Endothelial cell of umbilical vein (primary cell): ENCODE measurements around the gene PSD4. TPM values are rescaled to one million over a fixed set of nuclear protein-coding genes. Genes with fewer than 3 reads are reported as not detected.

Experiments used
- BruUV-seq: library from RNA; stranded (reverse); fragments of 400-500 nt; replicated peaks from 2 replicates; lab custom pipeline; 2021; lab: Mats Ljungman, UMichigan
- CTCF ChIA-PET: fragments of 300-600, 350-600 bp; sonication (Branson Sonifier 250); formaldehyde crosslinking; loops from one replicate; lab custom pipeline; 2021; ENCODE audit warnings: antibody characterized with exemption, inconsistent platforms; lab: Charles Lee
- POLR2A ChIA-PET: fragments of 300-600, 350-600 bp; sonication (Branson Sonifier 250); formaldehyde crosslinking; loops from one replicate; lab custom pipeline; 2021; ENCODE audit warnings: antibody characterized with exemption, inconsistent platforms; lab: Charles Lee
- DNase-seq: peaks from one replicate; pipeline ENCODE4 v3.0.0-alpha.2; 2011; ENCODE audit warnings: low read depth, low spot score
- FAIRE-seq: peaks from 2 replicates; lab custom pipeline; 2011; peaks lifted over from hg19 to GRCh38; lab: Jason Lieb, UNC
- H2AFZ ChIP-seq: 2 replicates; pipeline ENCODE4 v1.6.0; 2012; ENCODE audit warnings: low read depth, low read length, control low read depth, inconsistent platforms
- H3K27ac ChIP-seq: 2 replicates; pipeline ENCODE4 v1.5.1; 2011; ENCODE audit warnings: low read depth, mild to moderate bottlenecking, control low read depth, low read length, moderate library complexity; ENCODE audit not compliant: insufficient read depth
- H3K27me3 ChIP-seq, 2 experiments: 2 replicates each; pipeline versions ENCODE4 v1.6.0 to v1.6.1; 2011; ENCODE audit warnings: low read length in 2 of 2, mixed read lengths in 1 of 2; ENCODE audit not compliant: control insufficient read depth in 2 of 2, insufficient read depth in 2 of 2
- H3K36me3 ChIP-seq, 2 experiments: 2 replicates in 1 of 2; 3 replicates in 1 of 2; pipeline ENCODE4 v1.5.1; 2011; ENCODE audit warnings: low read length in 2 of 2, mild to moderate bottlenecking in 1 of 2, moderate library complexity in 1 of 2; ENCODE audit not compliant: control insufficient read depth in 2 of 2, insufficient read depth in 2 of 2; ENCODE audit errors: extremely low read depth in 1 of 2
- H3K4me1 ChIP-seq: 3 replicates; pipeline ENCODE4 v1.5.1; 2011; ENCODE audit warnings: mild to moderate bottlenecking, low read length; ENCODE audit not compliant: control insufficient read depth, insufficient read depth; ENCODE audit errors: extremely low read depth
- H3K4me2 ChIP-seq: 2 replicates; pipeline ENCODE4 v1.6.1; 2011; ENCODE audit warnings: low read length, control low read depth, mixed read lengths; ENCODE audit not compliant: insufficient read depth
- H3K4me3 ChIP-seq, 3 experiments: fragments of 200-600 bp in 1 of 3; sonication (generic), shearing (Covaris generic) in 1 of 3; replicated peaks in 1 of 3; 2 replicates each; pipeline ENCODE4 v1.5.1; 2011 to 2016; ENCODE audit warnings: control low read depth in 3 of 3, low read length in 3 of 3, mild to moderate bottlenecking in 2 of 3, inconsistent platforms in 1 of 3, low read depth in 1 of 3, moderate library complexity in 1 of 3; ENCODE audit not compliant: insufficient read depth in 1 of 3
- H3K79me2 ChIP-seq: 2 replicates; pipeline ENCODE4 v1.6.0; 2012; ENCODE audit warnings: low read length, inconsistent platforms; ENCODE audit not compliant: control insufficient read depth, insufficient read depth
- H3K9ac ChIP-seq: replicated peaks from 2 replicates; pipeline ENCODE3; 2011; ENCODE audit warnings: low read length, control low read depth; ENCODE audit not compliant: insufficient read depth; ENCODE audit errors: extremely low read depth
- H3K9me1 ChIP-seq: replicated peaks from 3 replicates; pipeline ENCODE4 v1.6.0; 2011; ENCODE audit warnings: mild to moderate bottlenecking, low read length; ENCODE audit not compliant: control insufficient read depth, insufficient read depth; ENCODE audit errors: extremely low read depth
- H3K9me3 ChIP-seq: replicated peaks from 2 replicates; pipeline ENCODE4 v1.5.1; 2012; ENCODE audit warnings: low read length, inconsistent platforms; ENCODE audit not compliant: control insufficient read depth, insufficient read depth
- H4K20me1 ChIP-seq: replicated peaks from 2 replicates; pipeline ENCODE3; 2011; ENCODE audit warnings: mild to moderate bottlenecking, low read length; ENCODE audit not compliant: control insufficient read depth, insufficient read depth; ENCODE audit errors: extremely low read depth
- EZH2 ChIP-seq: IDR thresholded peaks from 2 replicates; pipeline ENCODE4 v1.6.1; 2012; ENCODE audit warnings: borderline replicate concordance, low read depth, mild to moderate bottlenecking, moderate library complexity, low read length, inconsistent platforms; ENCODE audit not compliant: severe bottlenecking
- FOS ChIP-seq: IDR thresholded peaks from 2 replicates; pipeline ENCODE4 v1.6.1; 2011; ENCODE audit warnings: mild to moderate bottlenecking, low read length, moderate library complexity, borderline replicate concordance; ENCODE audit not compliant: insufficient read depth
- GATA2 ChIP-seq: IDR thresholded peaks from 2 replicates; pipeline ENCODE4 v1.7.0; 2011; ENCODE audit warnings: low read depth, mild to moderate bottlenecking, moderate library complexity, mixed read lengths, low read length; ENCODE audit not compliant: insufficient read length, insufficient read depth
- JUN ChIP-seq: IDR thresholded peaks from 2 replicates; pipeline ENCODE4 v1.6.1; 2011; ENCODE audit warnings: borderline replicate concordance, low read depth; ENCODE audit not compliant: insufficient read length, insufficient read depth
- MAX ChIP-seq: IDR thresholded peaks from 2 replicates; pipeline ENCODE4 v1.6.1; 2011; ENCODE audit not compliant: insufficient read depth, insufficient read length
- MYC ChIP-seq: IDR thresholded peaks from one replicate; pipeline ENCODE4 v1.6.1; 2011; ENCODE audit warnings: mild to moderate bottlenecking, low read depth, low read length
- POLR2A ChIP-seq: IDR thresholded peaks from 2 replicates; pipeline ENCODE4 v1.6.1; 2012; ENCODE audit warnings: low read depth, mild to moderate bottlenecking, control low read depth, low read length
- POLR2AphosphoS5 ChIP-seq: IDR thresholded peaks from 2 replicates; pipeline ENCODE4 v1.6.1; 2012; ENCODE audit warnings: low read depth, mild to moderate bottlenecking, control low read depth, low read length, moderate library complexity; ENCODE audit not compliant: insufficient read depth
- dilution Hi-C: fragments of 300-500 bp; cut with MboI; formaldehyde crosslinking; loops from one replicate; pipeline ENCODE4 v1.15.0; 2019; ENCODE audit warnings: low sequenced_read_pairs; ENCODE audit not compliant: extremely low pct_ligation_motif_present
- intact Hi-C: fragments of 100-400 bp; cut with micrococcal nuclease; formaldehyde crosslinking; loops from one replicate; pipeline ENCODE4 v1.10.0; 2022
- polyA plus RNA-seq, 4 experiments: library from polyadenylated mRNA; depleted of rRNA in 3 of 4; stranded (reverse) in 3 of 4; unstranded in 1 of 4; fragments of >200 nt; gene quantifications; 2 replicates each; pipeline versions ENCODE4 v1.2.1 to v1.2.3, GENCODE V29; 2011 to 2012; ENCODE audit warnings: missing spikeins in 1 of 4
- total RNA-seq: library from RNA; stranded (reverse); gene quantifications from 2 replicates; pipeline ENCODE4 v1.2.3, GENCODE V29; 2021
- TF ChIP-seq, protein P1 (sequence below), 2 donors: IDR thresholded peaks; 1 replicate in 1 of 2; 2 replicates in 1 of 2; pipeline ENCODE4 v1.5.1; 2011; ENCODE audit warnings: low read length in 2 of 2, mild to moderate bottlenecking in 2 of 2, moderate library complexity in 2 of 2, control low read depth in 1 of 2, inconsistent platforms in 1 of 2, low read depth in 1 of 2; ENCODE audit not compliant: insufficient read depth in 1 of 2; ENCODE audit errors: extremely low read depth in 1 of 2

The PSD4 gene
- total and polyA plus RNA-seq, 2 donors (not counting 3 experiments of a cell fraction or from before 2014, with no cell fraction given) = 0.01 to 0.24 TPM

DNA sequence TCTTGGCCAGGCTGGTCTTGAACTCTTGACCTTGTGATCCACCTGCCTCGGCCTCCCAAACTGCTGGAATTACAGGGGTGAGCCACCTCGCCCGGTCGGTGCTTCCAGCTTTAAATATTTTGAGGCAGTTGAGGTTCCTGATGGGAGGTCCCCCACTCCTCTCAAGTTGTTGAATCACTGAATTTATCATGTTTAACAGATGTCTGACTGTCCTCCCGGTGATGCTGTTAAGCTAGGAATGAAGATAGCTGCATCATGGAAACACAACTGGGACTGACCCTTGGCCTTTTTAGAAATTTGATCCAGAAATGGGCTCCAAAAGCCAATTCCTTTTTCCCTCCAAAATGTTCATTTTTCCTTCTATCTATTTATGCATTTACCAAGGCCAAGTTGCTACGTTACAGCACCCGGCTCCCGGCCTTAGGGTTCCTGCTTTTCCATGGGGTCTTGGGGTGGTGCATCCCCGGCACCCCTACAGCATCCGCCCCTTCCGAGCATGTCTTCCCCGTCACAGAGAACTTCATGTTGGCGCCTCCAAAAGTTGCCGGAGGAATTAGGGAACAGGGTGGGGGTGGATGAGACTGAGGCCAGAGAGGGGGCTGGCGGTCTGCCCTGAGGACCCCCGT, 61.1 kb downstream of the PSD4 start:
- Histone ChIP-seq H3K36me3 (no peaks in the 10 kb centered on the region), H3K27ac (no peak overlapping the region), H3K4me1 (peaks cover 2% of the 10 kb centered on the region), H4K20me1 (no peaks in the 10 kb centered on the region), H3K79me2 (no peaks in the 10 kb centered on the region), H3K4me3 (peak overlapping the region in 1 of 3 experiments; percentile 89), H3K9me1 (no peaks in the 10 kb centered on the region), H2AFZ (no peak overlapping the region), H3K4me2 (no peak overlapping the region), H3K9ac (no peak overlapping the region), H3K27me3 (no peaks in the 10 kb centered on the region), H3K9me3 (no peaks in the 10 kb centered on the region)
- dilution Hi-C loops = no loop called here
- DNase-seq = no peak
- intact Hi-C loops = no loop called here
- POLR2A ChIA-PET = interaction anchor here (1.1 kb wide), 1 partner anchor 18 kb away, joined by 4 read pairs; no protein-coding TSS in a partner anchor
- CTCF ChIA-PET = interaction anchor here (0.7 to 1.7 kb wide), 8 partner anchors 14 to 36 kb away, joined by 3 to 15 read pairs (median 4); no protein-coding TSS in a partner anchor
- TF ChIP-seq MAX = no peak
- TF ChIP-seq, protein P1, sequence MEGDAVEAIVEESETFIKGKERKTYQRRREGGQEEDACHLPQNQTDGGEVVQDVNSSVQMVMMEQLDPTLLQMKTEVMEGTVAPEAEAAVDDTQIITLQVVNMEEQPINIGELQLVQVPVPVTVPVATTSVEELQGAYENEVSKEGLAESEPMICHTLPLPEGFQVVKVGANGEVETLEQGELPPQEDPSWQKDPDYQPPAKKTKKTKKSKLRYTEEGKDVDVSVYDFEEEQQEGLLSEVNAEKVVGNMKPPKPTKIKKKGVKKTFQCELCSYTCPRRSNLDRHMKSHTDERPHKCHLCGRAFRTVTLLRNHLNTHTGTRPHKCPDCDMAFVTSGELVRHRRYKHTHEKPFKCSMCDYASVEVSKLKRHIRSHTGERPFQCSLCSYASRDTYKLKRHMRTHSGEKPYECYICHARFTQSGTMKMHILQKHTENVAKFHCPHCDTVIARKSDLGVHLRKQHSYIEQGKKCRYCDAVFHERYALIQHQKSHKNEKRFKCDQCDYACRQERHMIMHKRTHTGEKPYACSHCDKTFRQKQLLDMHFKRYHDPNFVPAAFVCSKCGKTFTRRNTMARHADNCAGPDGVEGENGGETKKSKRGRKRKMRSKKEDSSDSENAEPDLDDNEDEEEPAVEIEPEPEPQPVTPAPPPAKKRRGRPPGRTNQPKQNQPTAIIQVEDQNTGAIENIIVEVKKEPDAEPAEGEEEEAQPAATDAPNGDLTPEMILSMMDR (IDR thresholded peaks at IDR 0.05; ENCODE audit: extremely low read depth in 1 of 2, insufficient read depth in 1 of 2, low read depth in 1 of 2, low read length in 2 of 2) = no peak
- TF ChIP-seq JUN = no peak
- TF ChIP-seq POLR2A = no peak
- no peak for TF ChIP-seq FOS
- TF ChIP-seq EZH2 = no peak
- no peak for TF ChIP-seq MYC
- no peak for TF ChIP-seq GATA2
- no peak for TF ChIP-seq POLR2AphosphoS5
- FAIRE-seq = no peak
- BruUV-seq = no TSS peak
